HG03045 (cell line): ENCODE data around the gene ZDHHC5.
"Not testable (repeated sequence)": the region's sequence is repeated elsewhere in the genome, so short reads cannot be mapped to it uniquely, and the experiment has no call there.

Experiments used
- ATAC-seq: cut with Tn5 transposase; IDR thresholded peaks from one replicate; pipeline ENCODE4 v1.9.1; 2021; ENCODE audit warnings: mild to moderate bottlenecking, moderate library complexity; ENCODE audit not compliant: unreplicated experiment

Gene ZDHHC5

GRCh38 chr11:57643802-57644201 is 24.1 kb upstream of the ZDHHC5 start:
- no peak for ATAC-seq

GRCh38 chr11:57644748-57645688 is 22.9 kb upstream of the ZDHHC5 start:
- ATAC-seq = peak; percentile 51

- no peak for ATAC-seq
Observed at GRCh38 chr11:57645689-57646085, 22.2 kb upstream of the ZDHHC5 start.

GRCh38 chr11:57646194-57646798 is 21.6 kb upstream of the ZDHHC5 start:
- ATAC-seq = no peak

GRCh38 chr11:57646799-57647303 is 21.1 kb upstream of the ZDHHC5 start:
- no peak for ATAC-seq

GRCh38 chr11:57647372-57647771 is 20.5 kb upstream of the ZDHHC5 start:
- ATAC-seq = no peak

- no peak for ATAC-seq
Observed at GRCh38 chr11:57647960-57648800, 19.7 kb upstream of the ZDHHC5 start.

GRCh38 chr11:57648801-57649735 is 18.8 kb upstream of the ZDHHC5 start:
- no peak for ATAC-seq

GRCh38 chr11:57649826-57650738 is 17.8 kb upstream of the ZDHHC5 start, which contains the start of gene YPEL4:
Gene YPEL4 (minus strand): TSS chr11:57649912. CDS start chr11:57647107, 2,805 bp downstream.
- ATAC-seq = no peak

GRCh38 chr11:57650739-57651090 is 17.2 kb upstream of the ZDHHC5 start:
- ATAC-seq = no peak

GRCh38 chr11:57651408-57651807 is 16.5 kb upstream of the ZDHHC5 start:
- ATAC-seq = no peak

GRCh38 chr11:57652230-57652629 is 15.7 kb upstream of the ZDHHC5 start:
- ATAC-seq = not testable (repeated sequence)

GRCh38 chr11:57652662-57653061 is 15.3 kb upstream of the ZDHHC5 start:
- ATAC-seq = no peak

GRCh38 chr11:57653163-57653562 is 14.8 kb upstream of the ZDHHC5 start:
- ATAC-seq = no peak

GRCh38 chr11:57656885-57657193 is 11.1 kb upstream of the ZDHHC5 start:
- ATAC-seq = no peak

GRCh38 chr11:57657194-57658022 is 10.5 kb upstream of the ZDHHC5 start, which contains the start of gene CLP1:
Gene CLP1 (plus strand): TSS chr11:57657762. CDS start chr11:57659477, 1,715 bp downstream.
- ATAC-seq = peak; percentile 99

- ATAC-seq = no peak
Observed at GRCh38 chr11:57658023-57658361, 9.9 kb upstream of the ZDHHC5 start.

- ATAC-seq = no peak
Observed at GRCh38 chr11:57659669-57660068, 8.2 kb upstream of the ZDHHC5 start.
